AG04449 (cell line): Measurements from ENCODE around the gene SPRR5.

ENCODE experiments used
- CTCF ChIA-PET: fragments of 350-600 bp; formaldehyde crosslinking; extraction: SDS; loops from one replicate; lab custom pipeline; 2021; ENCODE audit warnings: antibody characterized with exemption; lab: Yijun Ruan, JAX
- POLR2A ChIA-PET: fragments of 400-600, 350-600 bp; formaldehyde crosslinking; extraction: SDS; loops from one replicate; lab custom pipeline; 2020; ENCODE audit warnings: antibody characterized with exemption, inconsistent platforms; lab: Yijun Ruan, JAX
- DNase-seq: peaks from one replicate; pipeline ENCODE4 v3.0.0-alpha.2; 2010; ENCODE audit warnings: low read depth, low spot score
- H3K4me3 ChIP-seq: 2 replicates; pipeline ENCODE4 v1.5.1; 2011; ENCODE audit warnings: low read depth, mild to moderate bottlenecking, control low read depth, low read length
- CTCF ChIP-seq: IDR thresholded peaks from one replicate; pipeline ENCODE4 v1.5.1; 2011; ENCODE audit warnings: mild to moderate bottlenecking, moderate library complexity, low read length, control low read depth, inconsistent platforms; ENCODE audit not compliant: insufficient read depth; ENCODE audit errors: missing control alignments

The SPRR5 gene

DNA sequence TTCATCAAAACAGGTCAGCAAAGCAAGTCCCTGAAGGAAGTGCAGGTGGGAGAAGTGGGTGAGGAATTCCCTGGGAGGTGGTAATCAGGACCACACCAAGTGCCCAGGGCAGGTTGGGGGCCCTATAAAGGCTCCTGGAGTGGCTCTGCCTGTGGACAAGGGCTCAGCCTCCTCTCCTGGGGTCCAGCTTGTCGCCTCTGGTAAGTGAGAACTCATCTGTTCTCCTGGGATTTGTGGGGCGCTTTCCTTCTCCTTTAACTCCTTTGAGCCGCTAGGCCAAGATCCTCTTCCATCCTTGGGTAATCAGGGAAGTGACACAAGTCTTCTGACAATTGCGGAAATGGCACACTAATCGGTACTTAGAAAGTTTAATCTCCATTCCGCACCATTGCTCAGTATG is 23.5 kb downstream of the SPRR5 start, which contains the start of gene SPRR4:
Gene SPRR4, plus strand, starts transcription at position 154 of the 400 bp plus-strand sequence. CDS start 1,243 bp downstream, outside the sequence.
- ChIA-PET CTCF (no interaction called here), POLR2A (no interaction called here)
- H3K4me3 ChIP-seq = no peak within 1 kb of the TSS
- DNase-seq = no peak
- no peak for TF ChIP-seq CTCF

DNA sequence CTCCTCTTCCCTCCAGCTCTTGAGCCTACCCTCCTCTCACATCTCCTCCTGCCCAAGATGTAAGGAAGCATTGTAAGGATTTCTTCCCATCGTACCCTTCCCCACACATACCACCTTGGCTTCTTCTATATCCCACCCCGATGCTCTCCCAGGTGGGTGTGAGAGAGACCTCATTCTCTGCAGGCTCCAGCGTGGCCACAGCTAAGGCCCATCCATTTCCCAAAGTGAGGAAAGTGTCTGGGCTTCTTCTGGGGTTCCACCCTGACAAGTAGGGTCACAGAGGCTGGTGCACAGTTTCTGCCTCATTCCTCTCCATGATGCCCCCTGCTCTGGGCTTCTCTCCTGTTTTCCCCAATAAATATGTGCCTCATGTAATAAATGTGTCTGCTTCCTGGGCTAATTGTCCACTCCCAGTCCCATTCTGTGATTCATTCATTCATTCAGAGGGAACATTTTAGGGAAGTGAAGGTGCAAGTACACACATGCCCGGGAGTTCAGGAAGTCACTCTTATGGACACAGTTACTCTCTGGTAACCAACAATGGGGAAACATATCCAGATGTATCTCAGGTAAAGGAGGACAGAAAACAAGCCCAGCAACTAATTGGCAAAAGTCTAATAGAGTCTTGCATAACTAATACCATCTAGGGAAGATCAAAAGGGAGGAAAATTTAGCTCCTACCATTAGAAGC is 25.3 kb downstream of the SPRR5 start:
- no peak overlapping the region for H3K4me3 ChIP-seq
- CTCF ChIA-PET = no interaction called here
- no peak for DNase-seq
- no peak for TF ChIP-seq CTCF
- POLR2A ChIA-PET = no interaction called here

DNA sequence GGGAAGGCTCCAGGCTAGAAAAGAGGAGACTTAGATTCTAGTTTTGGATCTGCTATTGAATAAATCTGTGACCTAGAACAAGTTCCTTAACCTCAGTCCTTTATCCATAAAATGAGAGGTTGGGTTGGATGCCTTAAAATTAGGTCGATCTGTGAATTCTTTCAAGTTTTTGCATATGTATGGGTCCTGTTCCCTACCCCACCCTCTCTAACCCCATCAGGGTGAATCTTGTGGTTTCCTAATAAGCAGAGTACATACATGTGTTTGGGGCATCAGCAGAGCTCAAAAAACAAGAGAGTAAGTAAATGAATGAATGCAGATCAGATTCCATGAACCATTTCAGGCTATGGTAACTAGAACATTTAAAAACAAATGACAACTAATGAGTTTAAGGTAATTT is 29.7 kb downstream of the SPRR5 start:
- POLR2A ChIA-PET = no interaction called here
- CTCF ChIA-PET = no interaction called here
- no peak overlapping the region for H3K4me3 ChIP-seq
- DNase-seq = no peak
- no peak for TF ChIP-seq CTCF

DNA sequence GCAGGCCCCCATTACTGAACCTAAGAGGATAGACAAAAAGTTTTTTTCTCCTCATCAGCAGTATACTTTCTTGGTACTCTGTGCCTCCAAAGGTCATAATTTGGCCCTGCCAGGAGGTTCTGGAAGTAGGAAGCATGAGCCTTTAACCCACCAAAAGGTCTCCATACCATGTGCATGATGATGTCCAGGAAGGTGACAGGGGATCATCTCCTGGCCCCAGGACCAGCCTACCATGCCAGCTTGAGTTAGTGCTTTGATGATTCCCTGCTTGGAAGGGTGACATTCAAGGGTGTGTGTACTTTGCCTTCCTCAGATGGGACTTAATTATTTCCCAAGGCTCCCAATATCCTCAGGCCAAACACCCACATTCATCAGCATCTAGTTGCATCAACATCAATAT is 30.6 kb downstream of the SPRR5 start:
- ChIA-PET CTCF (no interaction called here), POLR2A (no interaction called here)
- no peak overlapping the region for H3K4me3 ChIP-seq
- TF ChIP-seq CTCF = no peak
- DNase-seq = no peak

- H3K4me3 ChIP-seq = no peak overlapping the region
- DNase-seq = no peak
- ChIA-PET POLR2A (no interaction called here), CTCF (no interaction called here)
- no peak for TF ChIP-seq CTCF
Observed at GRCh38 chr1:152980676-152981075, 33.7 kb downstream of the SPRR5 start.

- no peak for DNase-seq
- no peak overlapping the region for H3K4me3 ChIP-seq
- TF ChIP-seq CTCF = no peak
- ChIA-PET CTCF (no interaction called here), POLR2A (no interaction called here)
Observed at GRCh38 chr1:152981146-152981871, 34.3 kb downstream of the SPRR5 start.
